Erythroblast (primary cell): ENCODE data around the gene CHAD.

ENCODE experiments used
- GATA1 ChIP-seq: IDR thresholded peaks from 2 replicates; pipeline ENCODE4 v1.6.1; 2011; ENCODE audit warnings: low read depth, mild to moderate bottlenecking, control low read depth, low read length, moderate library complexity
- POLR2A ChIP-seq: IDR thresholded peaks from 2 replicates; pipeline ENCODE4 v1.6.1; 2011; ENCODE audit warnings: mild to moderate bottlenecking, low read length

DNA sequence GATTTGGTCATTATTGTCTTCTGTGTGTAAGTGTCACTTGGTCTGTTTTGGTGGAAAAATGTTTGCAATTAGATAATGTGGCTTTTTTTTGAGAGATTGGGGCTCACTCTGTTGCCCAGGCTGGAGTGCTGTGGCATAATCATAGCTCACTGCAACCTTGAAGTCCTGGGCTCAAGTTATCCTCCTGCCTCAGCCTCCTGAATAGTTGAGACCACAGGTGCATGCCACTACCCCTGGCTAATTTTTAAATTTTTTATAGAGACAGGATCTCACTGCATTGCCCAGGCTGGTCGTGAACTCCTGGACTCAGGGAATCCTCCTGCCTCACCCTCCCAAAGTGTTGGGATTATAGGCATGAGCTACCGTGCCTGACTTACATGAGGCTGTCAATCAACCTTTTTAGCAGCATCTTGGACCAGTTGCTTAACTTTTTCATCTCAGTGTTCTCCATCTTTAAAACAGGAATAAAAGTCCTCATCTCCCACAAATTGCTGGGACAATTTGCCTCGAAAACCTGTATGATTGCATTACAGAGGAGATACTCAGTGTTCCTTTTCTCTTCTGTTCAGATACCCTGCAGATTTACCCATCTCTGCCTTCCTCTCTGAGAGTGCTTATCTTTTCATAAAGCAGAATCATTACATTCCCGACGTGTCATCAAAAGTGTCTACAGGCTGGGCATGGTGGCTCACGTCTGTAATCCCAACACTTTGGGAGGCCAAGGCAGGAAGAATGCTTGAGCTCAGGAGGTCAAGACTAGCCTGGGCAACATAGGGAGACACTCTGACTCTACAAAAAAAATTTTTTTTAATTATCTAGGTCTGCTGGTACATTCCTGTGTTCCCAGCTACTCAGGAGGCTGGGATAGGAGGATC lies 23.6 kb downstream of the CHAD start:
- no peak for TF ChIP-seq POLR2A
- TF ChIP-seq GATA1 = no peak
